ENCODE measurements around the gene LRRC59.
"Not testable (repeated sequence)": the region's sequence is repeated elsewhere in the genome, so short reads cannot be mapped to it uniquely, and the experiment has no call there.

Gene LRRC59

GRCh38 chr17:50345432-50346312, 51.7 kb downstream of the LRRC59 start, which contains the start of gene XYLT2:
Gene XYLT2, plus strand, starts transcription at chr17:50346126. Its CDS starts 15 bp downstream, at chr17:50346141.
- no peak for DNase-seq

DNA sequence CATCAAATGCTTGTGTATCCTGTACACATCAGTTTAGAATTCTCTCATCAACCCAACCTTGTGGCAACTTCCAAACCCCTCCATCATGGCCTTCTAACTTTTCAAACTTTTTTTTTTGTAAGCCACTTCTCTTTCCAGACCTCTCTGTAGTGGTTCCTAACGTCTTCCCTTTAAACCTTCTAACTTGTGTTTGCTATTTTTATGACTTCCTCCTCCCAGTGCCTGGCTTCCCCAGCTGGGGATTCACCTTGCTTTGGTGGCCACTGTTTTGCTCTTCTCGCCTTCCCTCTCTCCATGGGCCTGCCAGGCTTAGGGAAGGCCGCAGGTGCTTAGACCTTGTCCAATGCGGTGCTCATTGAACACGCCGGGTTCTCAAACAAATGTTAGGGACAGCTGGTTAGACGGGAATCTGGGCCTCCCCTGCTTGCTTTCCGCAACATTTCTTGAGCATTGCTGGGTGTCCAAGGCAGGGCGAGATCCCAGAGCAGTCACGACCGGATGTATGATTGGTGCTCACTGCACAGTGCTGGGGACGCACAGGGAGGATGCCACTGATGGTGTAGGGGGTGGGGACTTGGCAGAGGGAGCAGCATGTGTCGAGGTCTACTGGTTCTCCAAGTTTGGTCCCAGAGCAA, 52.5 kb downstream of the LRRC59 start:
- no peak for DNase-seq

GRCh38 chr17:50339381-50339780, 57.9 kb downstream of the LRRC59 start:
- DNase-seq = no peak

GRCh38 chr17:50338645-50339044, 58.7 kb downstream of the LRRC59 start:
- no peak for DNase-seq

- DNase-seq = no peak
Observed at GRCh38 chr17:50337956-50338355, 59.4 kb downstream of the LRRC59 start.

GRCh38 chr17:50333291-50334057, 63.8 kb downstream of the LRRC59 start:
- not testable (repeated sequence) for DNase-seq

DNA sequence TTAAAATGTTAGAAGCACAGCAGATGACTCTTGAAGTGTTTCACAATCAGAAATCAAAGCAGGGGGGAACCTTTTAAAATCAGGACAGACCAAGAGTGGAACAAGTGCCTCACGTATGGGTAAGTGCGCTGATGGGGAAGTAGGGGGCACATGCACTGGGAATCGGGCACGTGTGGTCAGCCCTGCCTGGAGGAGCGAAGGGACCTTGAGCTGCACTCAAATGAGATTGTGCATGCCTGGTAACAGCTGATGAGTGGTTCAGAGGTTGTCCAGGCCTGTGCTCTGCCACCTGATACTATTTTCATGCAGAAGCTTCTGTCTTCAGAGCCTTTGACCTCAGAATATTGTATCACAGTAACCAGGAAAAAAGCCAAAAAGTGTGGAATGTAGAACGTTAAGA, 65.1 kb downstream of the LRRC59 start:
- DNase-seq = no peak

Measured in cortex of kidney (tissue), 1 donor.